ENCODE results near the gene DSCAML1. TPM values are rescaled to one million over a fixed set of nuclear protein-coding genes. Genes with fewer than 3 reads are reported as not detected.

The DSCAML1 gene
- total and polyA plus RNA-seq, 9 of the 15 experiments (the other 6 are each of a cell fraction or from before 2014, with no cell fraction given) = not detected

DNA sequence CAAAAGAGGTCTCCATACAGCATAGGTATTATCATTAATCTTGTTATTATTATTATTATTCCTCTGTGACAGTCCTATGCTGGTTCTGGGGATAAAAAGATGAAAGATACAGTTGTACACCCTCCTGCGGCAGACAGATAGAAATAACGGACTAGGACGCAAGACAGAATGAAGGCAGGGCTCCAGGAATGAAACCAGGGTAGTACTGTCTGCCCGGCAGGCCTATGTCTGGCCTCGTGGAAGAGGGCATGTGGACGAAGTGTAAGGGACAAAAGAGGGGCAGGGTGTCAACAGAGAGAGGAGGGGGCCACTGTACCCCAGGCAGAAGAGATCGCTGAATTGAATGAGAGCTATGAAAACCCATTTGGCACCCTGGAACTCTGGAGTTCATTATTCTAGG lies 25.2 kb downstream of the DSCAML1 start:
- H3K27me3 ChIP-seq (ENCODE audit: control insufficient read depth in 2 of 2, insufficient read depth in 2 of 2, low read length in 2 of 2) = peaks cover 18 to 71% of the 10 kb centered on the region in 2 experiments; a peak in 4 of 5 replicates
- H3K9me3 ChIP-seq (replicated peaks; ENCODE audit: control insufficient read depth, insufficient read depth, low read depth, low read length) = no peaks in the 10 kb centered on the region
- no peak overlapping the region for H3K4me3 ChIP-seq
- under 1% methylated on average over 7 of the region's 7 CpGs for WGBS (ENCODE audit: insufficient coverage, low coverage, missing lambda C conversion rate)
- ATAC-seq (no peak), DNase-seq (ENCODE audit: extremely low read depth in 1 of 4, low spot score in 3 of 4) (no peak), FAIRE-seq (no peak)
- ChIA-PET POLR2A (no interaction called here), CTCF (ENCODE audit: low intra/inter-chr PET ratio) (no interaction called here)
- H3K36me3 ChIP-seq (ENCODE audit: control insufficient read depth, insufficient read depth, low read length) = no peaks in the 10 kb centered on the region
- no peaks in the 10 kb centered on the region for H3K9me1 ChIP-seq (ENCODE audit: control insufficient read depth, insufficient read depth, low read length)
- H3K9ac ChIP-seq (ENCODE audit: insufficient read depth in 1 of 2, low read depth in 2 of 2, low read length in 2 of 2) = no peak overlapping the region
- intact Hi-C loops (cut with micrococcal nuclease) (no loop called here), in situ Hi-C loops (cut with MboI) (no loop called here)
- TF ChIP-seq KHSRP (IDR thresholded peaks at IDR 0.05) = no peak
- TF ChIP-seq, protein P1, sequence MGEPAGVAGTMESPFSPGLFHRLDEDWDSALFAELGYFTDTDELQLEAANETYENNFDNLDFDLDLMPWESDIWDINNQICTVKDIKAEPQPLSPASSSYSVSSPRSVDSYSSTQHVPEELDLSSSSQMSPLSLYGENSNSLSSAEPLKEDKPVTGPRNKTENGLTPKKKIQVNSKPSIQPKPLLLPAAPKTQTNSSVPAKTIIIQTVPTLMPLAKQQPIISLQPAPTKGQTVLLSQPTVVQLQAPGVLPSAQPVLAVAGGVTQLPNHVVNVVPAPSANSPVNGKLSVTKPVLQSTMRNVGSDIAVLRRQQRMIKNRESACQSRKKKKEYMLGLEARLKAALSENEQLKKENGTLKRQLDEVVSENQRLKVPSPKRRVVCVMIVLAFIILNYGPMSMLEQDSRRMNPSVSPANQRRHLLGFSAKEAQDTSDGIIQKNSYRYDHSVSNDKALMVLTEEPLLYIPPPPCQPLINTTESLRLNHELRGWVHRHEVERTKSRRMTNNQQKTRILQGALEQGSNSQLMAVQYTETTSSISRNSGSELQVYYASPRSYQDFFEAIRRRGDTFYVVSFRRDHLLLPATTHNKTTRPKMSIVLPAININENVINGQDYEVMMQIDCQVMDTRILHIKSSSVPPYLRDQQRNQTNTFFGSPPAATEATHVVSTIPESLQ (CRISPR knock-in tag; IDR thresholded peaks at IDR 0.05) = no peak
- no peak for TF ChIP-seq RBM17 (IDR thresholded peaks at IDR 0.05; ENCODE audit: borderline replicate concordance, low read depth, low read length)
- no peak for TF ChIP-seq TFAM (CRISPR knock-in tag; conservative IDR thresholded peaks at IDR 0.05)
- no peak for TF ChIP-seq RBM22 (IDR thresholded peaks at IDR 0.05; ENCODE audit: low read depth, low read length, poor library complexity, severe bottlenecking)
- TF ChIP-seq PTRF (tag; IDR thresholded peaks at IDR 0.05) = no peak
- no peak for TF ChIP-seq RBBP5 (IDR thresholded peaks at IDR 0.05; ENCODE audit: borderline replicate concordance, insufficient read depth, low read length, poor library complexity, severe bottlenecking)
- TF ChIP-seq SOX6 (IDR thresholded peaks at IDR 0.05) = no peak
- TF ChIP-seq FIP1L1 (IDR thresholded peaks at IDR 0.05; ENCODE audit: low read depth, low read length, poor library complexity, severe bottlenecking) = no peak
- TF ChIP-seq TAF15 (IDR thresholded peaks at IDR 0.05; ENCODE audit: low read depth, low read length) = no peak
- TF ChIP-seq NFIC (IDR thresholded peaks at IDR 0.05) = no peak
- no peak for TF ChIP-seq GATA2 (CRISPR knock-in tag; IDR thresholded peaks at IDR 0.05)
- no TSS peak for BruUV-seq (replicated peaks)
- H3K4me2 ChIP-seq (ENCODE audit: insufficient read depth, low read length) = no peak overlapping the region
- H2AFZ ChIP-seq (ENCODE audit: low read depth, low read length) = no peak overlapping the region
- H3K4me1 ChIP-seq (replicated peaks in 1 of 2; ENCODE audit: control insufficient read depth in 2 of 2, insufficient read depth in 2 of 2, low read length in 2 of 2) = no peaks in the 10 kb centered on the region
- H4K20me1 ChIP-seq (replicated peaks; ENCODE audit: control insufficient read depth, insufficient read depth, low read length) = peaks cover 9% of the 10 kb centered on the region
- no peaks in the 10 kb centered on the region for H3K79me2 ChIP-seq (ENCODE audit: control insufficient read depth, insufficient read depth, low read length)
- H3K27ac ChIP-seq (ENCODE audit: extremely low read depth, low read depth, low read length) = no peak overlapping the region

Measured in K562 (cell line).